ENCODE measurements around the gene C2CD5.

- TF ChIP-seq CTCF (IDR thresholded peaks at IDR 0.05) (no peak), POLR2A (IDR thresholded peaks at IDR 0.05) (no peak)
These were observed 133.9 kb downstream of the C2CD5 start for GRCh38 chr12:22410486-22410885.

Data from esophagus squamous epithelium (tissue), 4 donors.